UCSD-AML1 (cell line): Measurements from ENCODE around the gene CAMTA1.

Source experiments
- DNase-seq: peaks from one replicate; lab custom pipeline; 2025; ENCODE audit not compliant: unreplicated experiment; lab: John Stamatoyannopoulos, UW

CAMTA1 gene

GRCh38 chr1:6967431-6968111, 182.3 kb downstream of the CAMTA1 start:
- DNase-seq: peak; percentile 68

DNA sequence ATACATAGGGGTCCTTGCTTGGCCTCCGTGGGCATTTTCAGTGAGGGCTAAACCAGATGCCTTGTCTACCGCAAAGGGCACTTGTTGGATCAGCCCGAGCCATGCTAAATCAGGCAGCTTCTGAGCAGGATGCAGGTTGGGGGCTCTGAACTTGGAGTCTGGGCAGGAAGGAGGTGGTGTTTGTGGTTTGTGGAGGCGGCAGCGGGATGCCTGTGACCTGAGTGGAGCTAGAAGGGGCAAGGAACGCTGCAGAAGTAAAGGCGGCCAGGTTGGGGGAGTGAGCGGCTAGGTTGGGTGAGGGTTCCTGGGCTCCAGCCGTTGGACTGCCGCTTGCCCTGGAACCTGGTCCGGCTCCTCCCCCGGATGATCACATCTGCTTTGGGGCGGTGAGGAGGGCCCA, 183.9 kb downstream of the CAMTA1 start:
- DNase-seq: peak; percentile 74

GRCh38 chr1:6969762-6970161, 184.5 kb downstream of the CAMTA1 start:
- no peak for DNase-seq

DNA sequence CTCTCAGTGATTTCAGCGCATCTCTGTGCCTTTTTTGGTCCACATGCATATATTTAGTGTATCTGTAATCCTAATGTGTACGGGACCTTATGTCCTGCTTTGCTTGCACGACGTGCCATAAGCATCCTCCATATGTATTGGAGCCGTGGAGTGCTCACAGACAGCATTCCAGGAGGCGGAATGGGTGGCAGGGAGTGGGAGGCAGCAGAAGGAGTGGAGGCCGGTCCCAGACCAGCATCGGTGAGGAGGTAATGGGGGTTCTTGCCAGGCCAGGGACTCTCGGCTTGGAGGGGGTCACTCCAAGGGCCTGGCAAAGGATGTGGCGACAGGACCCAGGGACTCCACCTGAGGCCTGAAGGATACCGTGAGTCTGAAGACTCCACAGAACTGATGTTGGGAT, 185.0 kb downstream of the CAMTA1 start:
- no peak for DNase-seq

GRCh38 chr1:6971048-6971447, 185.8 kb downstream of the CAMTA1 start:
- no peak for DNase-seq

- DNase-seq: no peak
Measured at GRCh38 chr1:6971699-6972098, 186.4 kb downstream of the CAMTA1 start.

DNA sequence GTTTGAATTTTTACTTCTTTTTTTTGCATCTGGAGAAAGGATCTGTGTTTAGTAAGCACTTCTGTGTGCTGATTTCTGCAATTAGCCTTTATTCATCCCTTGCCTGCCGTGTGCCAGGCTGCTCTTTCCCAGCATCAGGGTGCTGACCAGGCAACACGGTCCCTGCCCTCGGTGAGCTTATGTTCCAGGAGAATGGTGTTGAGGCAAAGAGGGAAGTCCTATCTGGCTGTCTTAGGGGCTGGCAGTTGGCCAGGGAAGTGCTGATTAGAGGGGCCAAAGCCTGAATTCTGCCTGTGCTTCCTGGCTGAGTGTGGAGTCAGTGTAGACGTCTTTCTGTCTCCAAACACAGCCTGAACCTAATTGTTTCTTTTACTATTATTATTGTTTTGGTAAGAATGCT, 187.1 kb downstream of the CAMTA1 start:
- DNase-seq: no peak

DNA sequence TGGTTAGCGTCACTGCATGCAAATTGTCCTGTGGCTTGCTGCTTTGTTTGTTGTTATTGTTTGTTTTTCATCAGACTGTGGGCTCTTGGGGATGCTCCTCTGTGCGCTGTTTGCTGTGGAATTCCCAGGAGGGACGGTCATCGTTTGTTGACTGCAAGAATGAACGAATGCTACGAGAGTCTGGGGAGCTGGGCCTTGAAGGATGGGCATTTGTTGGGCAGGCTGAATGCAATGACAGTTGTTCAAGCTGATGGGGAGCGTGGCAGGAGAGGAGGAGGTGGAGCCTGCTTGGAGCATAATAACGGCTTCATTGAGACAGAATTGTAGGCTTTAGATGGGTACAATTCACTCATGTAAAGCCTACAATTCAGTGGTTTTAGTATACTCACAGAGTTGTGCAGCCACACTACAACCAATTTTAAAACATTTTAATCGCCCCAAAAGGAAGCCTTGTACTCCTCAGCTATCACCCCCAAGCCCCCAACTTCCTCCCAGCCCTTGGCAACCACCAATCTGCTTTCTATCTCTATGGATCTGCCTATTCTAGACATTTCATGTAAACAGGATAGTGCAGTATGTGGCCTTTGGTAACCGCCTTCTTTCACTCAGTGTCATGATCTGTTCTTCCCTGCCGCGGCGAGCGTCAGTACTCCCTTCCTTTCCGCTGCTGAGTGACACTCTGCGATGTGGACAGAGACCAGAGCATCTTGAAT, 190.2 kb downstream of the CAMTA1 start:
- no peak for DNase-seq

- no peak for DNase-seq
Measured at GRCh38 chr1:6976044-6976375, 190.8 kb downstream of the CAMTA1 start.

DNA sequence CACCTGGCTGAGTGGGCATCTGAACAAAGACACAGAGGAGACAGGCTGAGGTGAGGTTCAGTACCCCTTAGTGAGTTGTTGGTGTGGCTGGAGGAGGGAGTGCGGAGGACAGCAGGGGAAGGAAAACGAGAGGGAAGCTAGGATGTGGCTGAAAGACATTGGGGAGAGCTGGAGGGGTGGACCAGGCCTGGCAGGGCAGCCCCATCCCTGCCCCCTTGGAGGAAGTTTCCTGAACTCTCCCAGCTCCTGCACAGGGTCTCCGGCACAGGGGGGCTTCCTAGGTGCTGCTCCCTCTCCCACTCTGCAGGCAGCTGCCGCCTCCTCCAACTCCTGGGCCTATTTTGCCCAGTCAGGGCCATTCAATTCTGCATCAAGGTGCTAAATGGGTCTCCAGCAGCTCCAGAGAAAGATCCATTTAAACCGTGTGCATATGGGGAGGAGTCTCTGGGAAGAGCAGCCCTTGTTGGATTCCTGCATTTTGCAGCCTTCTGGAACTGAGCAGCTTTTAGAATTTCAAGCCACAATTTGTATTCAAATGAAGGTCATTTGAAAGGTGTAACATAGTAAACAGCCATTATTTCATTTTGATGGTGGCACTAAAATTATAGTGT, 193.9 kb downstream of the CAMTA1 start:
- DNase-seq: no peak

DNA sequence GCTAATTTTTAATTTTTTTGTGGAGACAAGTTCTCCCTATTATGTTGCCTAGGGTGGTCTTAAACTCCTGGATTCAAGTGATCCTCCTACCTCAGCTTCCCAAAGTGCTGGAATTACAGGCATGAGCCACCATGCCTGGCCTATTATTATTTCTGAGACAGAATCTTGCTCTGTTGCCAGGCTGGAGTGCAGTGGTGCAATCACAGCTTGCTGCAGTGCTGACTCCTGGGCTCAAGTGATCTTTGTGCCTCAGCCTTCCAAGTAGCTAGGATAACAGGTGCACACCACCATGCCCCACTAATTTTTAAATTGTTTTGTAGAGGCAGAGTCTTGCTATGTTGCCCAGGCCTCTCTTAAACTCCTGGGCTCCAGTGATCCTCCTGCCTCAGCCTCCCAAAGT, 196.3 kb downstream of the CAMTA1 start:
- no peak for DNase-seq

DNA sequence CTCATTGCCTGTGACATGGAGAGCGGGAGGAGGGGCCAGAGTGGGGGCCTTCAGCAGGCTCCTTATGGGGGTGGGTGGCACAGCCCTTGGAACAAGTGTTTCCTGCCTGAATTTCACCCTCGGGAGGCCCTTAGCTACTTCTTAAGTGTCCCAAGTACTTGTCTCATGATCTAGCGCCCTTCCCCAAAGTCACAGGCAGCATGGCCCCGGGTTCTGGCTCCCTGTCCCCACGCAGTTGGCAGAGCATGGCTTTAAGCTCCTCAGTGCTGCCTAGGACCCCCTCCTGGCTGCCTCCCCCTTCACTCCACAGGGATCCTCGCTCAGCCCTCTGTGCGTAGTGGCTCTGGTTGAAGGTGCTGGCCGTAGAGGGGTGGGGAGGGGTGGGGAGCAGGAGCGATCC, 197.2 kb downstream of the CAMTA1 start:
- DNase-seq: no peak

GRCh38 chr1:6982860-6983259, 197.6 kb downstream of the CAMTA1 start:
- DNase-seq: no peak

DNA sequence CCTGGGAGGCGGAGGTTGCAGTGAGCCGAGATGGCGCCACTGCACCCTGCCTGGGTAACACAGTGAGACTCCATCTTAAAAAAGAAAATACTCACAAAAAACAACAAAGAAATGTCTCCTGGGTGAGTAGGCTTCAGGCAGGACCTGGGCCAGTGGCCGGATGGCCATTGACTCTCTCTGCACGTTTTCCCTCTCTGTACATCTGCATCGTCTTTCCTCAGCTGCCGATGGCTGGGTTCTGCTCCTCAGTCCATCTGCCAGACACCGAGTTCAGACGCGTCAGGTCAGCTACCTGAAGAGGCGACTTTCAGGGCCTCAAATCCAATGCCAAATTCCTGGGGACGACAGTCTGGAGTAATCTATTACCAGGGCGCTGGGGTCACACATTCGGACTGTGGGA, 199.3 kb downstream of the CAMTA1 start:
- no peak for DNase-seq

GRCh38 chr1:6984986-6985385, 199.7 kb downstream of the CAMTA1 start:
- no peak for DNase-seq

DNA sequence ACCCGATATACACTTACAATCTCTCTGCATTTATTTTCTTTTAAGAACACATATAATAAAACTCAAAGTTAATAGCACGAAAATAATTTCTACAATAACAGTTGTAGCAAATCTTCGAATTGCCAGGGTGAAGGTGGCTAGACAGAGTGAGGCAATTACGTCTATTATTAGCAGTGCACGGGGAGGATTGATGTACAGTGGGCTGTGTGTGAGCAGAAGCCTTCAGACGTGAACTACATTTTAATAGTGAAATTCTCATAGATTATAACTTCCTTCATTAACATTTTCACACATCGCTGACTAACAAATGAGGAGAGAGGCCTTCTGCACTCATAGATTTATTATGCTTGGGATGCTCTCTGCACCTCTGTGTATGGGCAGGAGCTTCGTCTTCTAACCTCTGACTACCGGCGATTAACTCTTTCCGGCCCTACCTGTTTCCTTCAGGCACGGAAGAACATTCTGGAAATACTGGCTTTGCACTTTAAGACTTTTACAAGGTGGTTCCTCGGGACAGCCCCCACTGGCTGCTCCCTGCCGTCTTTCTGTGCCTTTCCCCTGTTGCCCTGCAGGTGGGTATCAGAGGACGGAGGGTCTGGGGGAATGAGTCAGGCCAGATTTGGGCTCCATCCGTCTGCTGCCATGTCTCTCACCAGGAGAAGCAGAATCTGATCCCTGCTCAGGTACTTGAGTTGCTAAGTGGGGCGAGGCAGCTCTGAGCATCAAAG, 200.5 kb downstream of the CAMTA1 start:
- no peak for DNase-seq

GRCh38 chr1:6986281-6986680, 201.0 kb downstream of the CAMTA1 start:
- no peak for DNase-seq

- DNase-seq: no peak
Measured at GRCh38 chr1:6987940-6988339, 202.7 kb downstream of the CAMTA1 start.

GRCh38 chr1:6988796-6989195, 203.5 kb downstream of the CAMTA1 start:
- DNase-seq: no peak

GRCh38 chr1:6989212-6990159, 204.2 kb downstream of the CAMTA1 start:
- DNase-seq: no peak

DNA sequence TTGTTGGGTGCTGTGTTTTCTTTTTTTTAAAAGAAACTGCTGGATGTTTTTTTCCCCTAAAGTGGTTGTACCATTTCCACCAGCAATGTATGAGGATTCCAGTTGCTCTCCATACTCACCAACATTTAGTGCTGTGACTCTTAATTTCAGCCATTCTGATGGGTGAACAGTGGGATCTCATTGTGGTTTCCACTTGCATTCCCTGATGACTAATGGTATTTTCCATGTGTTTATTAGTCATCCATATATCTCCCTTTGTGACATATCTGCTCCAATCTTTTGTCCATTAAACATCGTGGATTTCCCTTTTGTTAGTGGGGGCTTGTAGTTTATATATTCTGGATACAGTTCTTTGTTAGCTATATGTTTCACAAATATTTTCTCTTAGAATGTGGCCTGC, 206.0 kb downstream of the CAMTA1 start:
- DNase-seq: no peak
